ENCODE data around the gene WNT7A.

Gene WNT7A

GRCh38 chr3:13768453-13768852, 111.4 kb downstream of the WNT7A start:
- no peak overlapping the region for H3K4me3 ChIP-seq (replicated peaks; ENCODE audit: low read depth, low read length)
- DNase-seq (ENCODE audit: low read depth), result no peak
- TF ChIP-seq CTCF (IDR thresholded peaks at IDR 0.05; ENCODE audit: low read length, missing control alignments), result no peak

GRCh38 chr3:13767896-13768295, 112.0 kb downstream of the WNT7A start:
- H3K4me3 ChIP-seq (replicated peaks; ENCODE audit: low read depth, low read length), result no peak overlapping the region
- no peak for DNase-seq (ENCODE audit: low read depth)
- no peak for TF ChIP-seq CTCF (IDR thresholded peaks at IDR 0.05; ENCODE audit: low read length, missing control alignments)

- no peak overlapping the region for H3K4me3 ChIP-seq (replicated peaks; ENCODE audit: low read depth, low read length)
- no peak for DNase-seq (ENCODE audit: low read depth)
- no peak for TF ChIP-seq CTCF (IDR thresholded peaks at IDR 0.05; ENCODE audit: low read length, missing control alignments)
These were observed 112.8 kb downstream of the WNT7A start for GRCh38 chr3:13767030-13767429.
